DOHH2 (cell line): ENCODE measurements around the gene ANP32B.
A peak's percentile ranks its signal among the peaks of the same experiment; 100 is the strongest.

Experiments
- H3F3A ChIP-seq: fragments of 200-600 bp; sonication (generic), shearing (Covaris generic); 2 replicates; pipeline ENCODE4 v1.6.0; 2016; ENCODE audit warnings: antibody characterized with exemption, mild to moderate bottlenecking; ENCODE audit not compliant: control insufficient read depth, insufficient read depth
- H3K27ac ChIP-seq: fragments of 200-600 bp; sonication (generic); 2 replicates; pipeline ENCODE4 v1.5.1; 2014; ENCODE audit warnings: low read depth, mild to moderate bottlenecking, low read length, moderate library complexity
- H3K27me3 ChIP-seq: fragments of 200-600 bp; sonication (generic); 2 replicates; pipeline ENCODE4 v1.6.1; 2014; ENCODE audit warnings: mild to moderate bottlenecking, low read length, mixed read lengths; ENCODE audit not compliant: control insufficient read depth
- H3K36me3 ChIP-seq: fragments of 200-600 bp; sonication (generic); 2 replicates; pipeline ENCODE4 v1.6.1; 2014; ENCODE audit warnings: mild to moderate bottlenecking, low read length, moderate library complexity, mixed read lengths; ENCODE audit not compliant: control insufficient read depth
- H3K4me1 ChIP-seq: fragments of 200-600 bp; sonication (generic); 2 replicates; pipeline ENCODE4 v1.6.1; 2014; ENCODE audit warnings: mild to moderate bottlenecking, low read length, mixed read lengths; ENCODE audit not compliant: control insufficient read depth
- H3K4me2 ChIP-seq: fragments of 200-600 bp; sonication (generic); 2 replicates; pipeline ENCODE4 v1.6.0; 2014; ENCODE audit warnings: mild to moderate bottlenecking, low read length, moderate library complexity
- H3K4me3 ChIP-seq: fragments of 200-600 bp; sonication (generic); 2 replicates; pipeline ENCODE4 v1.5.1; 2014; ENCODE audit warnings: mild to moderate bottlenecking, low read length, mixed read lengths
- H3K79me2 ChIP-seq: fragments of 200-600 bp; sonication (generic); 2 replicates; pipeline ENCODE4 v1.6.1; 2014; ENCODE audit warnings: mild to moderate bottlenecking, low read length, mixed read lengths; ENCODE audit not compliant: control insufficient read depth
- H3K9me2 ChIP-seq: fragments of 200-600 bp; sonication (generic); replicated peaks from 2 replicates; pipeline ENCODE4 v1.6.1; 2014; ENCODE audit warnings: mild to moderate bottlenecking, low read length, mixed read lengths; ENCODE audit not compliant: control insufficient read depth
- H3K9me3 ChIP-seq: fragments of 200-600 bp; sonication (generic); 2 replicates; pipeline ENCODE4 v1.6.1; 2014; ENCODE audit warnings: antibody characterized with exemption, low read length, mixed read lengths; ENCODE audit not compliant: control insufficient read depth, insufficient read depth
- H4K20me1 ChIP-seq: fragments of 200-600 bp; sonication (generic); 2 replicates; pipeline ENCODE4 v1.6.0; 2014; ENCODE audit warnings: low read depth, mild to moderate bottlenecking, antibody characterized with exemption, low read length, moderate library complexity; ENCODE audit not compliant: control insufficient read depth, insufficient read depth
- CTCF ChIP-seq: fragments of 200-600 bp; sonication (generic); IDR thresholded peaks from one replicate; pipeline ENCODE4 v1.5.1; 2014; ENCODE audit warnings: antibody characterized with exemption, mild to moderate bottlenecking, low read depth, low read length; ENCODE audit not compliant: poor library complexity, severe bottlenecking
- EZH2phosphoT487 ChIP-seq: fragments of 200-600 bp; sonication (generic); IDR thresholded peaks from 2 replicates; pipeline ENCODE4 v1.6.1; 2017; ENCODE audit warnings: borderline replicate concordance, mild to moderate bottlenecking, antibody characterized with exemption, low read length, moderate library complexity, mixed read lengths

The ANP32B gene

GRCh38 chr9:97936998-97937397 is 46.1 kb upstream of the ANP32B start:
- H3K4me2 ChIP-seq, result no peak overlapping the region
- no peaks in the 10 kb centered on the region for H4K20me1 ChIP-seq
- no peaks in the 10 kb centered on the region for H3K27me3 ChIP-seq
- H3K79me2 ChIP-seq, result peaks cover 1% of the 10 kb centered on the region; the same call in 1 of the 2 replicates
- no peaks in the 10 kb centered on the region for H3K9me3 ChIP-seq
- TF ChIP-seq CTCF (no peak), EZH2phosphoT487 (no peak)
- H3K4me3 ChIP-seq, result no peak overlapping the region
- H3K4me1 ChIP-seq, result peaks cover 63% of the 10 kb centered on the region
- 0 out of 2 replicates have a peak, but pooled peaks cover 3% of the 10 kb centered on the region for H3K36me3 ChIP-seq
- H3K9me2 ChIP-seq, result no peaks in the 10 kb centered on the region
- peaks cover 6% of the 10 kb centered on the region; the same call in 1 of the 2 replicates for H3F3A ChIP-seq
- no peak overlapping the region for H3K27ac ChIP-seq

DNA sequence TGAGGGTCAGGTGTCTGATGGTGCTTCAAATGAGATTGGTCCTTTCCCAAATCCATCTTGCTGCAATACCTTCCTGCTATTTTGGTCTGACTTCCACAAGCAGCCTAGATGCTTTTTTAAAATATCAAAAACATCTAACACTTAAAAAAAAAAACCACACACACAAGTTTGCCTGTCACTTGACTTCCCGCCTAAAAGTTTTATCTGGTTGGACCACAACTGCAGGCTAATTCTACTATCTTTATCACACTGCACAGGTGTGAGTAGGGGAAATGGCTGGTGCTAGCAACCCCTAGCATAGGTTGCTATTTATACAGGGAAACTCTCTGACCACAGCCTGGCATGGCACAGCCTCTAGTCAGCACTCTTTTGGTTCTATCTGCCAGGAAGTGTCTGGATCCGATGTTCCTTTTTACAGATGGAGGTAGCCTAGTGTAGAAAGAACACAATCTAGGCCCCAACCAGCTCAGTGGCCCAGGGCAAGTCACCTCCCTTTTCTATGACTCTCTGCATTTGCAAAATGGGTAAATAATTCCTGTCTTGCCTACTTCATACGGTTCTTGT is 45.0 kb upstream of the ANP32B start, which contains the start of gene HEMGN:
Gene HEMGN, minus strand, starts transcription at position 92 of the 564 bp plus-strand sequence. Its CDS starts 36 bp downstream, at position 56.
- H3K9me2 ChIP-seq, result no peaks in the 10 kb centered on the region
- peak within 1 kb of the TSS; percentile 30; the same call in 1 of the 2 replicates for H3K27ac ChIP-seq
- peaks cover 6% of the 10 kb centered on the region; the same call in 1 of the 2 replicates for H3F3A ChIP-seq
- peak within 1 kb of the TSS; percentile 50 for H3K4me2 ChIP-seq
- peak within 1 kb of the TSS; percentile 32 for H3K4me3 ChIP-seq
- H3K79me2 ChIP-seq, result no peaks in the 10 kb centered on the region
- H3K27me3 ChIP-seq, result no peaks in the 10 kb centered on the region
- H4K20me1 ChIP-seq, result no peaks in the 10 kb centered on the region
- H3K9me3 ChIP-seq, result no peaks in the 10 kb centered on the region
- 0 out of 2 replicates have a peak, but pooled peaks cover 3% of the 10 kb centered on the region for H3K36me3 ChIP-seq
- TF ChIP-seq EZH2phosphoT487 (no peak), CTCF (no peak)
- H3K4me1 ChIP-seq, result peaks cover 70% of the 10 kb centered on the region

DNA sequence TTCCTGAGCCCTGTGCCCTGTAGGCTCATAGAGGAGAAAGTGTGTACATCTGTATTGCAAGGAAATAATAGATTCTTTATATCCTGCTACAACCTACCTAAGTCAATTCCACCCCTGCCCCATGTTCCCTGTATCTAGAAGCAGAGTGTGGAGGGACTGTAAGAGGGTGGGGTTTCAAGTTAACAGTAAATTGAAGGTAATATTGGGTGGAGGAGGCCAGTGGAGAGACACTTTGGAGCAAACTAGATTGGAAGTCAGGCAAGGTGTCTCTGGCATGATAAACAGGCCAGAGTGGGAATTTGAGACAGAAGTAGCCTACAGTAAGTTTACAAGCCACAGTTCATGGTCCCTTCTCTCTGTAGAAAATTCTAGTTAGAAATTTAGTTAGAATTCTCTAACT is 42.9 kb upstream of the ANP32B start:
- Histone ChIP-seq H3K27me3 (no peaks in the 10 kb centered on the region), H3K4me3 (no peak overlapping the region), H3K79me2 (no peaks in the 10 kb centered on the region), H3K4me1 (peaks cover 57% of the 10 kb centered on the region), H3K4me2 (no peak overlapping the region), H3K36me3 (0 out of 2 replicates have a peak, but pooled peaks cover 3% of the 10 kb centered on the region), H3K9me3 (no peaks in the 10 kb centered on the region), H3K27ac (no peak overlapping the region), H3F3A (peaks cover 6% of the 10 kb centered on the region; the same call in 1 of the 2 replicates), H3K9me2 (no peaks in the 10 kb centered on the region), H4K20me1 (no peaks in the 10 kb centered on the region)
- TF ChIP-seq EZH2phosphoT487 (no peak), CTCF (no peak)
